AG09319 (cell line): ENCODE results near the gene TNNT3.

Experiments
- DNase-seq: peaks from one replicate; pipeline ENCODE4 v3.0.0-alpha.2; 2010; ENCODE audit warnings: low read depth; ENCODE audit errors: extremely low read depth
- TF ChIP-seq, protein P1 (sequence below): IDR thresholded peaks from 2 replicates; pipeline ENCODE4 v1.5.1; 2011; ENCODE audit warnings: low read depth, mild to moderate bottlenecking, inconsistent platforms, low read length, moderate library complexity

TNNT3 gene

DNA sequence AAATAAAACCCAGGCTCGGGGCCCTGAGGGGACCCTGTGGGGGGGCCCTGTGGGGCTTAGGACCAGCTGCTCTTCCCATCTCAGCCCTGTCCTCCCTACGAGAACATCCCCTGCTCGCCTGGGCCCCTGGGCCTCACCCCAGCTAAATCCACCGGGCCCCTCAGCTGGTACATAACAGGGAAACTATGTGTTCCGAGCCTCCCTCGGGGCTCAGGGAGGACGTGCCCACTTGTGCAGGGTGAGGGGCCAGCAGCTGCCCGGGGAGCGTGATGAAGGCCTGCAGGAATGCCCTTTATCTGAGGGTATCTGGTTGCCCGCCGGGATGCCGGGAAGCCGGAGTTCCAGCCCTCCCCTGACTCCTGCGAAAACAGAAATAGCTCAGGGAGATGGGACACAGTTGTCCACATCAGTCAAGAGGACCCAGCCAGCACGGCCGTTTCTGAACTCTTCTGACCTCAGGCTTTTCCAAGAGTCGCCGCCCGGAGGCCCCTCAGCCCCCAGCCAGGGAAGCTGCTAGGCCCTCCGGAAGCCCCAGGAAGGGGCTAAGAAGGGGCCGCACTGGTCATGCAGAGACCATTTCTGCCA is 48.2 kb downstream of the TNNT3 start:
- TF ChIP-seq, protein P1, sequence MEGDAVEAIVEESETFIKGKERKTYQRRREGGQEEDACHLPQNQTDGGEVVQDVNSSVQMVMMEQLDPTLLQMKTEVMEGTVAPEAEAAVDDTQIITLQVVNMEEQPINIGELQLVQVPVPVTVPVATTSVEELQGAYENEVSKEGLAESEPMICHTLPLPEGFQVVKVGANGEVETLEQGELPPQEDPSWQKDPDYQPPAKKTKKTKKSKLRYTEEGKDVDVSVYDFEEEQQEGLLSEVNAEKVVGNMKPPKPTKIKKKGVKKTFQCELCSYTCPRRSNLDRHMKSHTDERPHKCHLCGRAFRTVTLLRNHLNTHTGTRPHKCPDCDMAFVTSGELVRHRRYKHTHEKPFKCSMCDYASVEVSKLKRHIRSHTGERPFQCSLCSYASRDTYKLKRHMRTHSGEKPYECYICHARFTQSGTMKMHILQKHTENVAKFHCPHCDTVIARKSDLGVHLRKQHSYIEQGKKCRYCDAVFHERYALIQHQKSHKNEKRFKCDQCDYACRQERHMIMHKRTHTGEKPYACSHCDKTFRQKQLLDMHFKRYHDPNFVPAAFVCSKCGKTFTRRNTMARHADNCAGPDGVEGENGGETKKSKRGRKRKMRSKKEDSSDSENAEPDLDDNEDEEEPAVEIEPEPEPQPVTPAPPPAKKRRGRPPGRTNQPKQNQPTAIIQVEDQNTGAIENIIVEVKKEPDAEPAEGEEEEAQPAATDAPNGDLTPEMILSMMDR: no peak
- no peak for DNase-seq

DNA sequence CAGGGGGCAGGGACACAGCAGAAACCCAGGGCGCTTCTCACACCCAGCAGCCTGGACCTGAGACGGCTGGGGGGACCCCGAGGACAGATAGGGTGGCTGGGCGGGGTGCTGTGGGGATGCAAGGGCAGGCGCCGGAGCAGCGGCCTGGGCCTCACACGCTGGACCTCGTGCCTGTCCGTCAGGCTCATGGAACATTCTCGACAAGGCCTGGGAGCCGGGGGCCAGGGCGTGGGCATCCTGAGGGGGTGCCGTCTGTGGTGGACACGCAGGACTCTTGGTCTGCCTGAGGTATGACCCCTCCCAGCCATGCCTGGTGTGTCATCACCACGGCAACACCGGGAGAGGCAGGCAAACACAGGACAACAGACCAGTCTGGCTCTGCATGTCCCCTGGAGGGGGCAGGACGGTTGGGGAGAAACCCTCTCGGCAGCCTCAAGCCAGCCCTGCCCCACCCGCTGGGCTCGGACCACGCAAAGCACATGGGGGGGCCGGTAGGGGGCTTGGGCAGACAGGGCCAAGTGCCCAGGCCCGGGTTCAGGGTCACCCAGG is 49.0 kb downstream of the TNNT3 start:
- no peak for DNase-seq
- TF ChIP-seq, protein P1: no peak

DNA sequence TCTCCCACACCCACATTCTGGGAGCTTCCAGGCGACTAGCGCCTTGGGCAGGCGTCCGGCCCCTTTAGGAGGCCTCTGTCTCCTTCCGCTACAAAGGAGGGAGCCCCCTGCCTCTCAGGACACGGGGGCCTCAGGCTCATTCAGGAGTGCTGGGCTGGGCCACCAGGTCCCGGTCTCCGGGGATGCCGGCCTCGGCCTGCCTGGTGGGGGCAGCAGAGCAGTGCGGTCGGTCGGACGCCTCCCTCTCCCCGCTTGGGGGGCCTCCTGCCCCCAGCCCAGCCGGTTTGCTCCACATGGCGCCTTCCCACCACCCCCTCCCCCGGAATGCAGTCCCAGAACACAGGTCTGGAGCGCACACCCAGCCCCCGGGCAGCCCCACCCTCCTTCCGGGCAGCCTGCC is 49.5 kb downstream of the TNNT3 start:
- TF ChIP-seq, protein P1: no peak
- DNase-seq: no peak

DNA sequence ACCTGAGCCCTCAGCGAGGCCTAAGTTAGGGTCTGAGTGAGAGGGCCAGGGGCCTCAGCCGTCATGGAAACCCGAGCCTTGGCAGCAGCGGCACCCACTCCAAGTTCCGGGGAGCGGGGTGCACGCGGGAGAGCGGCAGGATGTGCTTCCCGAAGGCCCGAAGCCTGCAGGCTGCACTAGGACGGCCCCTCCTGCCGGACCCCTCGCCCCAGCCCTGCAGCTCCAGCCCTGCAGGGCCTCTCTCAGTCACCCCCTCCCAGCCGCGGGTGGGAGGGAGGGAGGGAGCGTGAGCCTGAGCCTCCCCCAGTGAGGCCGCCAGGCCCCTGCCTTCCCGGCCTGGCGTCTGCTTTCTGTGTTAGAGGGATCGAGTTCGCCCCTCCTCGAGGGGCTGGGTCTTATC is 50.3 kb downstream of the TNNT3 start:
- TF ChIP-seq, protein P1: no peak
- no peak for DNase-seq

DNA sequence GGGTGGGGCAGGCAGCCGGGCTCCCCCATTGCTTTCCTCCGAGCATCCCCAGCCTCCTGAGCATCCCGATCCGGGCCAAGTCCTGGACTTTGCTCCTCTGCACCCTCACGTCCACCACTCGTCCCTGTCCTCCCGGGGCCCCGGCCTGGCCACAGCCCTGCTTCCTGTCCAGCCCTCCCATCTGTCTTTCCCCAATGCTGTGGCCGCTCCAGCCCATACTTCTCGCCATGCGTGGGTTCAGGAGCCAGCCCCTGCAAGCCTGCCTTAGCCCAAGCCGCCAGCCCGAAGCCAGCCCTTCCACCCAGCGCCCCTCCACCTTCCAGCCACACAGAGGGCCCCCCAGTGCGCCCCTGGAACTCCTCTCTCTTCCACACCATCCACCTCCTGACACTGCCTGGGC is 51.5 kb downstream of the TNNT3 start:
- DNase-seq: no peak
- TF ChIP-seq, protein P1: no peak

DNA sequence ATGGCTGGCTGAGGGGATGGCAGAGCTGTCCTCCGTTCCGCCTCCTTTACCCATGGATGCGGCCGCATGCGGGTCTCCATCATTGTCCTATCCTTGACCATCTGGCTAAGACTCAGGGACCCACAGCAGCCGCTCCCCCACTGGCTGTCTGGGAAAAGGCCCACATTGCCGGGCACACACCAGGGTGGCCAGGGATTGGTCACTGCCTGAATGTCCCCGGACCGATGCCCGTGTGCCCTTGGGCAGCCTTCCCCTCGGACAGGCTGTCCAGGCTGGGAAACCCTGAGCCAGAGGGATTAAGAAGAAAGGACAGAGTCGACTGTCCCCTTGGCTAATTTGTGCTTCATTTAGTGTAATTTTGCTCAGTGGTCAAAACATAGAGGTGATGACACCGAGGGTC is 55.7 kb downstream of the TNNT3 start:
- TF ChIP-seq, protein P1: no peak

DNA sequence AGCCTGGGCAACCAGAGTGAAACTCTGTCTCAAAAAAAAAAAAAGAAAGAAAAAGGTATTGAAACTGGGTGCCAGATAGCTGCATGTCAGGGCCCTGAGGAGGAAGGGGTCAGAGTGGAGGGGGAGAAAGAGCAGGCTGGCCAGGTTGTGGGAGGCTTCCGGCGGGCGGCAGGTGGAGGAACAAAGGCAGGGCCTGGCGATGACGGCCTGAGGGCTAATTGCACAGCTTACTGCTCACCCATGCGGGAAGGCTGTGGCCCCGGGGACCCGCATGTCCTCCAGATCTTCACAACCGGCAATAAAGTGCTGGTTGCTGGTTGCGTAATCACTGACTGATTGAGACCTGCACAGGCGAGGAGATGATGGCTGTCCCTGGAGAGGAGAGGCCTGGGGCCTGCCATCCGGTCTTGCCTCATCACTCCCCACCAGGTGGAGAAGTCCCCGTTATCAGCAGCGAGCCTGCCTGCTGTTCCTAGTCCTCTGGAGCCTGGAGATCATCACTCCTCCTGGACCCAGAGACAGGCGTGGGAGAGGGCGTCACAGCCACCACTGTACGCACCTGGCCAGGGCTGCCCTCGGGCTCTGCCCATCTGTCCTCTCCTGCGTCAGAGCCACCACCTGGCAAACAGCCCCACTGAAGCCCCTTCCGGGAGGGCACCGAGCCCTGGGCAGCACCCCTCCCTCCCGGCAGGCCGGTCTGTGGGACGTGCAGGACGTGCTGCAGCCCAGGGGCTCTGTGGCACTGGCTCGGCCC is 59.4 kb downstream of the TNNT3 start:
- TF ChIP-seq, protein P1: no peak
- no peak for DNase-seq

More for the DNA sequence above, 55.7 kb downstream of the TNNT3 start:
- DNase-seq: no peak
